Panc1 (cell line): ENCODE results near the gene NID2. TPM values are rescaled to one million over a fixed set of nuclear protein-coding genes. Genes with fewer than 3 reads are reported as not detected.

Source experiments
- ATAC-seq: fragments of 200-7000 bp; cut with Tn5 transposase; 2 replicates; pipeline ENCODE4 v1.9.1; 2020; ENCODE audit warnings: mild to moderate bottlenecking, moderate library complexity
- BruUV-seq: library from RNA; stranded (reverse); fragments of 400-500 nt; replicated peaks from 2 replicates; lab custom pipeline; 2021; lab: Mats Ljungman, UMichigan
- CTCF ChIA-PET: fragments of 300-600 bp; sonication (Branson Sonifier 250); formaldehyde crosslinking; loops from one replicate; lab custom pipeline; 2022; ENCODE audit warnings: antibody characterized with exemption; lab: Charles Lee
- POLR2A ChIA-PET: fragments of 300-600 bp; sonication (Branson Sonifier 250); formaldehyde crosslinking; loops from one replicate; lab custom pipeline; 2022; ENCODE audit warnings: antibody characterized with exemption; lab: Charles Lee
- DNase-seq: peaks from one replicate; pipeline ENCODE4 v3.0.0-alpha.2; 2010; ENCODE audit warnings: low read depth, low spot score
- H3K27ac ChIP-seq: 2 replicates; pipeline ENCODE4 v1.5.1; 2011; ENCODE audit warnings: mild to moderate bottlenecking, low read length, inconsistent platforms
- H3K27me3 ChIP-seq: fragments of 200-500 bp; sonication (Bioruptor generic); 2 replicates; pipeline ENCODE4 v1.6.0; 2014; ENCODE audit warnings: low read length, inconsistent platforms; ENCODE audit not compliant: control insufficient read depth, insufficient read depth
- H3K36me3 ChIP-seq: fragments of 200-500 bp; sonication (Bioruptor generic); 2 replicates; pipeline ENCODE4 v1.5.1; 2014; ENCODE audit warnings: inconsistent platforms, mild to moderate bottlenecking, low read length, moderate library complexity; ENCODE audit not compliant: control insufficient read depth, insufficient read depth
- H3K4me1 ChIP-seq: 2 replicates; pipeline ENCODE4 v1.5.1; 2011; ENCODE audit warnings: inconsistent platforms, mild to moderate bottlenecking, low read length, moderate library complexity; ENCODE audit not compliant: control insufficient read depth, insufficient read depth
- H3K4me3 ChIP-seq, 2 experiments: 2 replicates each; pipeline ENCODE4 v1.5.1; 2011 to 2012; ENCODE audit warnings: low read depth in 2 of 2, low read length in 2 of 2, mild to moderate bottlenecking in 2 of 2, inconsistent platforms in 1 of 2, moderate library complexity in 1 of 2
- H3K9me3 ChIP-seq: fragments of 200-500 bp; sonication (Bioruptor generic); 2 replicates; pipeline ENCODE4 v1.5.1; 2014; ENCODE audit warnings: low read depth, mild to moderate bottlenecking, inconsistent platforms, low read length, moderate library complexity; ENCODE audit not compliant: control insufficient read depth, insufficient read depth
- CTCF ChIP-seq: fragments of 450-650 bp; IDR thresholded peaks from 2 replicates; pipeline ENCODE4 v1.5.1; 2017; ENCODE audit warnings: mild to moderate bottlenecking
- POLR2AphosphoS5 ChIP-seq: IDR thresholded peaks from 2 replicates; pipeline ENCODE4 v1.6.1; 2012; ENCODE audit warnings: mild to moderate bottlenecking, low read depth, low read length, moderate library complexity
- REST ChIP-seq, 2 experiments: IDR thresholded peaks; 2 replicates each; pipeline ENCODE4 v1.6.1; 2011 to 2012; ENCODE audit warnings: low read depth in 2 of 2, control low read depth in 1 of 2, low read length in 1 of 2, mild to moderate bottlenecking in 1 of 2, moderate library complexity in 1 of 2; ENCODE audit not compliant: insufficient read depth in 1 of 2
- SIN3A ChIP-seq: IDR thresholded peaks from 2 replicates; pipeline ENCODE4 v1.6.1; 2012; ENCODE audit warnings: low read depth, mild to moderate bottlenecking, low read length, moderate library complexity, borderline replicate concordance; ENCODE audit not compliant: insufficient read depth
- TCF7L2 ChIP-seq: IDR thresholded peaks from 2 replicates; pipeline ENCODE4 v1.6.1; 2011; ENCODE audit warnings: mild to moderate bottlenecking, low read depth, low read length, inconsistent platforms
- in situ Hi-C: cut with HindIII; loops from 2 replicates; pipeline ENCODE4 v1.10.0; 2016; ENCODE audit warnings: low sequenced_read_pairs, low pct_unique_long_range_greater_than_20kb
- intact Hi-C: fragments of 100-400 bp; cut with micrococcal nuclease; formaldehyde crosslinking; loops from one replicate; pipeline ENCODE4 v1.10.0; 2022; ENCODE audit not compliant: unreplicated experiment
- total RNA-seq: library from RNA; stranded (reverse); gene quantifications from one replicate; pipeline ENCODE4 v1.2.1, GENCODE V29; 2021; ENCODE audit not compliant: unreplicated experiment

NID2 gene
- total RNA-seq, 1 experiment from 2014 or later = 0.36 TPM

- Histone ChIP-seq H3K27ac (no peak overlapping the region), H3K4me1 (no peaks in the 10 kb centered on the region), H3K9me3 (no peaks in the 10 kb centered on the region), H3K27me3 (peaks cover 3% of the 10 kb centered on the region), H3K36me3 (no peaks in the 10 kb centered on the region), H3K4me3 (no peak overlapping the region)
- intact Hi-C loops = no loop called here
- ChIA-PET POLR2A (no interaction called here), CTCF (no interaction called here)
- no peak for DNase-seq
- no peak for ATAC-seq
- BruUV-seq = no TSS peak
- TF ChIP-seq SIN3A = no peak
- no peak for TF ChIP-seq REST (IDR thresholded peaks at IDR 0.05; ENCODE audit: insufficient read depth in 1 of 2, low read depth in 2 of 2, low read length in 1 of 2)
- no peak for TF ChIP-seq POLR2AphosphoS5
- TF ChIP-seq CTCF = no peak
- no peak for TF ChIP-seq TCF7L2
- in situ Hi-C loops = no loop called here
Measured at GRCh38 chr14:52075371-52075770, 6.5 kb upstream of the NID2 start.

GRCh38 chr14:52073251-52073650, 4.4 kb upstream of the NID2 start:
- H3K4me1 ChIP-seq = no peaks in the 10 kb centered on the region
- ChIA-PET POLR2A (no interaction called here), CTCF (no interaction called here)
- ATAC-seq (no peak), DNase-seq (no peak)
- intact Hi-C loops = no loop called here
- no peaks in the 10 kb centered on the region for H3K9me3 ChIP-seq
- in situ Hi-C loops = no loop called here
- H3K36me3 ChIP-seq = no peaks in the 10 kb centered on the region
- no peak overlapping the region for H3K4me3 ChIP-seq
- peaks cover 3% of the 10 kb centered on the region for H3K27me3 ChIP-seq
- TF ChIP-seq CTCF = no peak
- BruUV-seq = no TSS peak
- no peak overlapping the region for H3K27ac ChIP-seq
